ENCODE data around the gene DNM3.
"Not testable (repeated sequence)": the region's sequence is repeated elsewhere in the genome, so short reads cannot be mapped to it uniquely, and the experiment has no call there.

Gene DNM3

GRCh38 chr1:171985639-171986038, 144.3 kb downstream of the DNM3 start:
- no peak for DNase-seq

- no peak for DNase-seq
These were observed 147.1 kb downstream of the DNM3 start for GRCh38 chr1:171988243-171988885.

DNA sequence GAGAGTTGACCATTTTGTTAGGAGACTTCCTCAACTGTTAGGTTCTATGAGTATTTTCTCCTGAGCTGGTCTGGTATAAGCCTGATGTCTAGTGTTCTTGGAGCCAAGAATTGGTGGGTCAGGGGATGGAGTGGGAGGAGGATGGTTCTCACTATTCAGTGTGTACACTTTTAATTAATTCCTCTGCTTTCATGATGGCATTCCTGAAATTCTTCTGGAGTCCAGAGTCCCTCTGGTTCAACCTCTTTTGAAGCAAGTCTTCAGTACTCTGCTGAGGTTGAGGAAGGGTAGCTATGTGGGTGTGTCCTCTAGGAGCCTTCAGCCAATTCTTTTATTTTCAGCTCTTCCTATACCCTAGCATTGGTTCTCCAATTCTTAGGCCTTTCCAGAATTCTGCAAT, 149.1 kb downstream of the DNM3 start:
- DNase-seq, result no peak

- no peak for DNase-seq
These were observed 153.0 kb downstream of the DNM3 start for GRCh38 chr1:171994293-171994692.

DNA sequence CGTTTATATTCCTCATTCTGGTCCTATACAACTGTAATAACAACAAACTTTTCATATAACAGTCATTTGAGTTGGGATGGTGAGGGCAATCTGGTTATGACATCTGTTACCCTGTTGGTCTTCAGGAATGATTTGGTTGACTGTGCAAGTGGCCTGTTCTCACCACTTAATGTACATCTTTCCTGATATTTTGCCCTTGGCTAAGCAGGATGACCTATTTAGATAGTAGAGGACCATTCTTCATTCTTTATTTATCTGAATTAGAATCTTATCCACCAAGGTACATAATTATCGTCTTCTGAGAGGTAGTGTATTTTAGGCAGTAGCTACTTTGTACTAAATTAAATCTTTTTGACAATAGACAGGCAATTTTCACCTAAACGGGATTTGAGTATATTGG, 154.3 kb downstream of the DNM3 start:
- DNase-seq, result no peak

DNA sequence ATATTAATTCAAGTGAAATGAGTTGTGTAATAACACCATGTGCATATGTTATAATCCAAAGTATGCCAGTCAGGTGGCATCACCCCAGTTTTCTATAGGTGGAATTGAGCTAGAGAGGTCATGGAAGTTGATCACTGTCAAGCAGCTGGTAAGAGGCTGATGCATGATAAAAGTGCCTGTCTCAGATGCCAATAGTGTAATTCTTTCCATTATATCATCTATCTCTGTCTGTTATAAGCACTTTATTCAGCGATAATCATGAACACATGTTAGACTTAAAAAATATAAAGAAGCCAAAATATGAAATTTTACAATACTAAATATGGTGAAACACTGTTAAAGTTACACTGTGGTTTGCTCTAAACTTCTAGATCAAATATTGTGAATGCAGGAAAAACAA, 156.6 kb downstream of the DNM3 start:
- DNase-seq, result no peak

DNA sequence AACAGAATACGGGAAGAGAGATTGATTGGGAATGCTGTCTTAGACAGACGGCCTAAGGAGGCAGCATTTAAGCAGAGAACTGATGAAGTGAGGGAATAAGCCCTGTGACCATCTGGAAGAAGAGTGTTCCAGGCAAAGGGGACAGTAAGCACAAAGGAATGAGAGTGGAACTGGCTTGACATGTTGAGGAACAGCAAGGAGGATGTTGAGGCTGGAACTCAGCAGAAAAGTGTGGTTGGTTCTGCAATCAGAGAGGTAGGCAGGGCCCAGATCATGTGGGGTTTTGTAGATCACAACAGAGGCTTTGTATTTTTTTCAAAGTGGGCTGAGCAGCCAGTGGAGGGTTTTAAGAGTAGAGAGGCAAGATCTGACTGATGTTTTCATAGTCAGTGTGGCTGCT, 157.4 kb downstream of the DNM3 start:
- no peak for DNase-seq

- DNase-seq, result no peak
These were observed 158.5 kb downstream of the DNM3 start for GRCh38 chr1:171999756-172000155.

GRCh38 chr1:172001288-172001687, 160.0 kb downstream of the DNM3 start:
- DNase-seq, result no peak

DNA sequence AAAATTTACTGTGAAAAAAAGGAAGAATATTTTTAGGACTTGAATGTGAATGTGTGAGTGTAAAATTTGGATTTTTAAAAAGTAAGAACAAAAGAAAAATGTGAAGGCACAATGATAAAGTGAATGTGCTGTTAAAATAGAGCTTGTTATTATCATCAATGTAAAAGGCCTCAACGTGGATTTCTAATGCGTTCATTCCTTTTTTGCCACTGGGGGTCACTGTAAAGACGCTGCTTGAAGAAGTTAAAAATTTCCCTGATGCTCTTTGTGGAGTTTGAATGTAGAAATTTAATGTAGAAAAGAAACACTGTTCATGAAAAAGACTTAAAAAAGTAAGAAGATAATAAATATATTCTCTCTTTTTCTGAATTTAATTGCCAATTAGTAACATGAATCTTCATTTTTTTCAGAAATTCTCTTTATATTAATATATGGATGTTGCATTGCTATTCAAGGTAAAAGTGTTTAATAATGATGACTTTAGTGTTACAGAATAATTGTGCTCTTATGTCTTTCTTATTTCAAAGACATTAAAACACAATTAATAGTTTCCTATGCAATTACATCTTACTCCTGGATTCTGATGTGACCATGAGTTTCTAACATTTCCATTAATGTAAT, 161.5 kb downstream of the DNM3 start:
- DNase-seq, result no peak

DNA sequence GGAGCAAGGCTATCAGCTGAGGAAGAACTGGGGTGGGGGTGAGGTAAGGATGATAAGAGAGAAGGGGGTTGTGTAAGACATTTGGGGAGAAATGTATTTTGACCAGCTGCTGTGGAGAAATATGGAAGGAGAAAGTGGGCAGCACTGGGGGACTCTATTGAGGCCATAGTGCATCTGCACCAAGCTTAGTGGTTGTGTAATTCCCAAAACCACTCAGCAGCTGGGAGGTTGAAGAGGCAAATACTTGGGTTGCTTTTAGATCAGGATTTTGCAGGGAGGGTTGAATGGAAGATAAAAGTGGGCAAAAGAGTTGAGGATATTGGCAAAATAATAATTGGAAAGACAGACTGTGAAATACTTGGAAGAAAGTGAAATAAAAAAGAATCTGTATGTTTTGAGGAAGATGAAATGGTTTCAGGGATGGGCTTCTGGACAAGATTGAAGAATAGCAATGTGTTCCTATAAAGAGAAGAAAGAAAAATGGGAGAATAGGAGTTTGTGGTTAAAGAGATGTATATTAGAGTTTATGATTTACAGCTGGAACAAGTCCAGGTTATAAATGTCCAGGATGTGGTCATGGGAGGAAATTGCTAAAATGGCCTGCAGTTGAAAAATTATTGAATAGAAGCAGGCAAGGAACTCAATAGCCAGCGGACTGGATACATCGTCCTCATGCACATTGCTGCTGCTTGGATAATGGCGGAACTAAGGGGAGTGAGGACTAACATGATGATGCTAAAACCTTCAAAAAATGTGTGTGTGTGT, 162.7 kb downstream of the DNM3 start:
- DNase-seq, result no peak

DNA sequence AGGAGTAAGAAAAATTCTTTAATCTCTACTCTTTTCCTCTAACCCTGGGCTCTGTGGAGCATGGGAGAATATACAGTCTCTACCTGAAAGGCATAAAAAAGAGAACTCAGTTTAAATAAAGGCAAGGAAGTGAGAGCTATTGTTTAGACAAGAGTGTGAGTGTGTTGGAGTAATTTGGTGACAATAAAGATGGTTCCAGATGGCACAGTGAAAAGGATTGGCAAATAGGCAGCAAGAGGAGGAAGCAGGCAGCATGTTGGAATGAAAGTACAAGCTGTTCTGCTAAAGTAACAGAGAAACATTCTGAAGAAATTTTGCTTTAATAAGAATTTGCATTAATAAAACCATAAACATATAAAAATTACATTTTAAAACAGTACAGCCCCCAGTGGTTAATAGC, 163.4 kb downstream of the DNM3 start:
- no peak for DNase-seq

GRCh38 chr1:172005856-172006255, 164.6 kb downstream of the DNM3 start:
- no peak for DNase-seq

DNA sequence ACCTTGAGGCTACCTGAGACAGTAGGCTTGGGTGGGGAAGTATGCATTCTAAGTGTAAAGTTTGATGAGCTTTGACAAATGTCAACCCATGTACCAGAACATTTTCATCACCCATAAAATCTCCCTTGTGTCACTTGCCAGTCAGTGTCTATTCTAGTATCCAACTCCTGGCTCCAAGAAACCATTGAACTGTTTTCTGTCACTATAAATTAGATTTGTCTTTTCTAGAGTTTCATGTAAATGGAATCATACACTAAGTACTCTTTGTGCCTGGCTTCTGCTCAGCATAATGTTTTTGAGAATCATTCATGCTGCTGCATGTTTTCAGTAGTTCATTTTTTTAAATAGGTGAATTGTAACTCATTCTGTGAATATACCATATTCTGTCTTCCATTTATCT, 165.4 kb downstream of the DNM3 start:
- DNase-seq, result no peak

GRCh38 chr1:172018727-172019311, 177.5 kb downstream of the DNM3 start:
- DNase-seq, result no peak

DNA sequence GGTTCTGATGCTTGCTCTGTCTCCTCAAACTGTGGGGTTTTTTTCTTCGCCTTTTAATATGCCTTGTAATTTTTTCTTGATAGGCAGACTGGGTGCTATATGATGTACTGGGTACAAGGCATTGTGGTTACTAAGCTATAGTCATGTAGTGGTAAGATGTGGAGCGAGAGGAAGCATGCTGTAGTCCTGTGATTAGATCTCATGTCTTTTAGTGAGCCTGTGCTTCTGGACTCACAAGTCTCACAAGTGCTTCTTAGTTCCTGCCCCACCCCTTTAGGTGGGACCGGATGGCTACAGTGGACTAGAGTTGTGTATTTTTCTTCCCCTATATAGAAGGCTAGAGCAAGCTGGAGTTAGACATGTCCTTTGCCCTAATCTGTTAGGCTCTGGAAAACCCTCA, 178.7 kb downstream of the DNM3 start:
- DNase-seq, result no peak

GRCh38 chr1:172024516-172024915, 183.2 kb downstream of the DNM3 start:
- DNase-seq, result no peak

- not testable (repeated sequence) for DNase-seq
These were observed 183.8 kb downstream of the DNM3 start for GRCh38 chr1:172024944-172025738.

GRCh38 chr1:172040466-172040865, 199.2 kb downstream of the DNM3 start:
- no peak for DNase-seq

GRCh38 chr1:172041102-172041501, 199.8 kb downstream of the DNM3 start:
- DNase-seq, result no peak

GRCh38 chr1:172041742-172042141, 200.4 kb downstream of the DNM3 start:
- no peak for DNase-seq

DNA sequence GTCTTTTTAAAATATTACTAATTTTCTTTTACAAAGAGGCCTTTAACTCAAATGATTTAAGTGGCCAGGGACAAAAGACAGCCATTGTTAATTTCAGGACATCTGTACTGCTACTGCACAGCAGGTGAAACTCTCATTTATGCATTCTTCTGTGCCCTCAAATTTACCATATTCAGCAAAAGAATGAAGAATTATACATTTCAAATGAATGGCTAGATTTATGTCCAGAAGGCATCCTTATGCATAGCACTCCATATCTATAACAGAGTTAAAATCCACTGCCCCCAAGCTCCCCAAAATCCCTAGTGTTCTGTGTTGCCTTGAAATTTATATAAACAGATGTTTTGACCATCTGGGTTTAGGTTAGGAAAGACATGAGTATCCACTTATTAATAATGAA, 202.6 kb downstream of the DNM3 start:
- no peak for DNase-seq

- DNase-seq, result no peak
These were observed 210.6 kb downstream of the DNM3 start for GRCh38 chr1:172051898-172052297.
